ENCODE data around the gene DCDC2B.

Gene DCDC2B

DNA sequence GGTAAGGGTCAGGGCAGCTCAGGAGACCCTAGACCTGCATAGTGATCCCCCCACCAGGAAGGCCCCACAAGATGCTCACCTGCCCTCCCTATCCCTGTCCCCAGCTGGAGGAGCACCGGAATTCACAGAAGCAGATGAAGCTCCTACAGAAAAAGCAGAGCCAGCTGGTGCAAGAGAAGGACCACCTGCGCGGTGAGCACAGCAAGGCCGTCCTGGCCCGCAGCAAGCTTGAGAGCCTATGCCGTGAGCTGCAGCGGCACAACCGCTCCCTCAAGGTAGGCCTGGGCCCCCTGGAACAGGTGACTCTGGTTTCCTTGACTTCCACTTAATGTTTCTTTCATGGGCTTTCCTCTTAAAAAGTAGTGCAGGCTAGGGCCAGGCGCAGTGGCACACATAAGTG, 21.0 kb upstream of the DCDC2B start:
- TF ChIP-seq EZH2phosphoT487 (conservative IDR thresholded peaks at IDR 0.05; ENCODE audit: low read length), result no peak
- TF ChIP-seq, protein P1, sequence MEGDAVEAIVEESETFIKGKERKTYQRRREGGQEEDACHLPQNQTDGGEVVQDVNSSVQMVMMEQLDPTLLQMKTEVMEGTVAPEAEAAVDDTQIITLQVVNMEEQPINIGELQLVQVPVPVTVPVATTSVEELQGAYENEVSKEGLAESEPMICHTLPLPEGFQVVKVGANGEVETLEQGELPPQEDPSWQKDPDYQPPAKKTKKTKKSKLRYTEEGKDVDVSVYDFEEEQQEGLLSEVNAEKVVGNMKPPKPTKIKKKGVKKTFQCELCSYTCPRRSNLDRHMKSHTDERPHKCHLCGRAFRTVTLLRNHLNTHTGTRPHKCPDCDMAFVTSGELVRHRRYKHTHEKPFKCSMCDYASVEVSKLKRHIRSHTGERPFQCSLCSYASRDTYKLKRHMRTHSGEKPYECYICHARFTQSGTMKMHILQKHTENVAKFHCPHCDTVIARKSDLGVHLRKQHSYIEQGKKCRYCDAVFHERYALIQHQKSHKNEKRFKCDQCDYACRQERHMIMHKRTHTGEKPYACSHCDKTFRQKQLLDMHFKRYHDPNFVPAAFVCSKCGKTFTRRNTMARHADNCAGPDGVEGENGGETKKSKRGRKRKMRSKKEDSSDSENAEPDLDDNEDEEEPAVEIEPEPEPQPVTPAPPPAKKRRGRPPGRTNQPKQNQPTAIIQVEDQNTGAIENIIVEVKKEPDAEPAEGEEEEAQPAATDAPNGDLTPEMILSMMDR (IDR thresholded peaks at IDR 0.05; ENCODE audit: insufficient read depth, low read length, poor library complexity, severe bottlenecking), result no peak
- no peaks in the 10 kb centered on the region for H3K27me3 ChIP-seq (ENCODE audit: low read length)
- H4K20me1 ChIP-seq (ENCODE audit: low read depth, low read length), result peaks cover 4% of the 10 kb centered on the region; the same call in 1 of the 2 replicates
- H3K4me3 ChIP-seq (ENCODE audit: insufficient read depth, low read length, poor library complexity, severe bottlenecking), result no peak overlapping the region
- peaks cover 47% of the 10 kb centered on the region for H3K79me2 ChIP-seq (ENCODE audit: insufficient read depth, low read length)
- no peaks in the 10 kb centered on the region for H3F3A ChIP-seq (ENCODE audit: insufficient read depth)
- H3K9me2 ChIP-seq (replicated peaks; ENCODE audit: insufficient read depth, low read length), result no peaks in the 10 kb centered on the region
- no peak overlapping the region for H2AFZ ChIP-seq (ENCODE audit: low read depth, low read length, severe bottlenecking)
- H3K9ac ChIP-seq (ENCODE audit: low read length), result no peak overlapping the region
- peaks cover 31% of the 10 kb centered on the region for H3K36me3 ChIP-seq (ENCODE audit: low read length)
- no peaks in the 10 kb centered on the region for H3K9me3 ChIP-seq (ENCODE audit: insufficient read depth, low read length)
- H3K27ac ChIP-seq (ENCODE audit: low read depth, low read length), result no peak overlapping the region
- H3K4me2 ChIP-seq (ENCODE audit: low read depth, low read length, poor library complexity, severe bottlenecking), result no peak overlapping the region

- H3K27me3 ChIP-seq (ENCODE audit: low read length), result no peaks in the 10 kb centered on the region
- no peaks in the 10 kb centered on the region for H3K9me3 ChIP-seq (ENCODE audit: insufficient read depth, low read length)
- H2AFZ ChIP-seq (ENCODE audit: low read depth, low read length, severe bottlenecking), result no peak overlapping the region
- H3K36me3 ChIP-seq (ENCODE audit: low read length), result peaks cover 27% of the 10 kb centered on the region
- no peak for TF ChIP-seq EZH2phosphoT487 (conservative IDR thresholded peaks at IDR 0.05; ENCODE audit: low read length)
- TF ChIP-seq, protein P1 (IDR thresholded peaks at IDR 0.05; ENCODE audit: insufficient read depth, low read length, poor library complexity, severe bottlenecking), result no peak
- H3K27ac ChIP-seq (ENCODE audit: low read depth, low read length), result no peak overlapping the region
- 0 out of 2 replicates have a peak, but pooled peaks cover 9% of the 10 kb centered on the region for H3F3A ChIP-seq (ENCODE audit: insufficient read depth)
- H3K79me2 ChIP-seq (ENCODE audit: insufficient read depth, low read length), result peaks cover 12% of the 10 kb centered on the region; the same call in 1 of the 2 replicates
- H3K9ac ChIP-seq (ENCODE audit: low read length), result no peak overlapping the region
- H3K4me2 ChIP-seq (ENCODE audit: low read depth, low read length, poor library complexity, severe bottlenecking), result no peak overlapping the region
- H4K20me1 ChIP-seq (ENCODE audit: low read depth, low read length), result no peaks in the 10 kb centered on the region; the same call in 1 of the 2 replicates
- H3K4me3 ChIP-seq (ENCODE audit: insufficient read depth, low read length, poor library complexity, severe bottlenecking), result no peak overlapping the region
- no peaks in the 10 kb centered on the region for H3K9me2 ChIP-seq (replicated peaks; ENCODE audit: insufficient read depth, low read length)
These were observed 16.5 kb upstream of the DCDC2B start for GRCh38 chr1:32192220-32192948.

- no peak overlapping the region for H3K9ac ChIP-seq (ENCODE audit: low read length)
- H3K36me3 ChIP-seq (ENCODE audit: low read length), result peaks cover 19% of the 10 kb centered on the region
- H3K4me2 ChIP-seq (ENCODE audit: low read depth, low read length, poor library complexity, severe bottlenecking), result no peak overlapping the region
- peaks cover under 1% of the 10 kb centered on the region; the same call in 1 of the 2 replicates for H3K79me2 ChIP-seq (ENCODE audit: insufficient read depth, low read length)
- no peak overlapping the region for H3K4me3 ChIP-seq (ENCODE audit: insufficient read depth, low read length, poor library complexity, severe bottlenecking)
- no peaks in the 10 kb centered on the region for H3K27me3 ChIP-seq (ENCODE audit: low read length)
- no peaks in the 10 kb centered on the region for H3K9me2 ChIP-seq (replicated peaks; ENCODE audit: insufficient read depth, low read length)
- no peak overlapping the region for H2AFZ ChIP-seq (ENCODE audit: low read depth, low read length, severe bottlenecking)
- H3F3A ChIP-seq (ENCODE audit: insufficient read depth), result 0 out of 2 replicates have a peak, but pooled peaks cover 9% of the 10 kb centered on the region
- TF ChIP-seq, protein P1 (IDR thresholded peaks at IDR 0.05; ENCODE audit: insufficient read depth, low read length, poor library complexity, severe bottlenecking), result no peak
- TF ChIP-seq EZH2phosphoT487 (conservative IDR thresholded peaks at IDR 0.05; ENCODE audit: low read length), result no peak
- H4K20me1 ChIP-seq (ENCODE audit: low read depth, low read length), result no peaks in the 10 kb centered on the region
- no peak overlapping the region for H3K27ac ChIP-seq (ENCODE audit: low read depth, low read length)
- no peaks in the 10 kb centered on the region for H3K9me3 ChIP-seq (ENCODE audit: insufficient read depth, low read length)
These were observed 13.9 kb upstream of the DCDC2B start for GRCh38 chr1:32194984-32195383.

All from SU-DHL-6 (cell line).